NCI-H345 treated with DMSO at 0.1 percent for 48 hours (cell line): ENCODE data around the gene AK1.

Experiments
- DNase-seq: peaks from one replicate; lab custom pipeline; 2025; ENCODE audit not compliant: unreplicated experiment; lab: John Stamatoyannopoulos, UW

Gene AK1

GRCh38 chr9:127877566-127877998 is at the start of gene AK1:
Gene AK1 (minus strand): TSS chr9:127877675. CDS start chr9:127874617, 3,058 bp downstream.
- DNase-seq = peak; percentile 17

- DNase-seq = no peak
Measured at GRCh38 chr9:127926906-127927200, 49.4 kb upstream of the AK1 start.

- no peak for DNase-seq
Measured at GRCh38 chr9:127925959-127926905, 48.8 kb upstream of the AK1 start.

GRCh38 chr9:127924736-127925444 is 47.4 kb upstream of the AK1 start:
- DNase-seq = no peak

GRCh38 chr9:127923771-127924170 is 46.3 kb upstream of the AK1 start:
- DNase-seq = no peak

GRCh38 chr9:127923046-127923445 is 45.6 kb upstream of the AK1 start:
- no peak for DNase-seq

- peak; percentile 26 for DNase-seq
Measured at GRCh38 chr9:127921557-127922120, 44.2 kb upstream of the AK1 start.

- no peak for DNase-seq
Measured at GRCh38 chr9:127920794-127921193, 43.3 kb upstream of the AK1 start.

GRCh38 chr9:127919253-127919815 is 41.9 kb upstream of the AK1 start:
- DNase-seq = no peak

- DNase-seq = no peak
Measured at GRCh38 chr9:127918183-127919107, 41.0 kb upstream of the AK1 start.

- DNase-seq = no peak
Measured at GRCh38 chr9:127917603-127918002, 40.1 kb upstream of the AK1 start.

GRCh38 chr9:127916720-127917581 is 39.5 kb upstream of the AK1 start, which contains the start of gene ST6GALNAC4:
Gene ST6GALNAC4 (minus strand): TSS chr9:127917041. CDS start chr9:127916419, 622 bp downstream.
- peak; percentile 67 for DNase-seq

- DNase-seq = no peak
Measured at GRCh38 chr9:127915801-127916719, 38.6 kb upstream of the AK1 start.

GRCh38 chr9:127915325-127915752 is 37.9 kb upstream of the AK1 start:
- DNase-seq = no peak

GRCh38 chr9:127913682-127914081 is 36.2 kb upstream of the AK1 start:
- DNase-seq = no peak

- no peak for DNase-seq
Measured at GRCh38 chr9:127912882-127913281, 35.4 kb upstream of the AK1 start.

GRCh38 chr9:127912296-127912695 is 34.8 kb upstream of the AK1 start:
- DNase-seq = no peak

- no peak for DNase-seq
Measured at GRCh38 chr9:127910613-127911205, 33.2 kb upstream of the AK1 start.
